OCI-LY1 (cell line): ENCODE data around the gene DNAJC15.
"Not testable (repeated sequence)": the region's sequence is repeated elsewhere in the genome, so short reads cannot be mapped to it uniquely, and the experiment has no call there.

Experiments
- H2AFZ ChIP-seq: fragments of 200-600 bp; sonication (generic), shearing (Covaris generic); 2 replicates; pipeline ENCODE4 v1.6.0; 2014; ENCODE audit warnings: antibody characterized with exemption, mild to moderate bottlenecking, low read length
- H3F3A ChIP-seq: fragments of 200-600 bp; sonication (generic), shearing (Covaris generic); 2 replicates; pipeline ENCODE4 v1.6.0; 2014; ENCODE audit warnings: mild to moderate bottlenecking, antibody characterized with exemption, low read length, moderate library complexity; ENCODE audit not compliant: insufficient read depth
- H3K27ac ChIP-seq: fragments of 200-600 bp; sonication (generic); 2 replicates; pipeline ENCODE4 v1.5.1; 2014; ENCODE audit warnings: low read length, mixed run types, mild to moderate bottlenecking, low read depth; ENCODE audit not compliant: poor library complexity, severe bottlenecking
- H3K27me3 ChIP-seq: fragments of 200-600 bp; sonication (generic); 2 replicates; pipeline ENCODE4 v1.6.0; 2014; ENCODE audit warnings: antibody characterized with exemption, mild to moderate bottlenecking, low read length, moderate library complexity; ENCODE audit not compliant: insufficient read depth
- H3K36me3 ChIP-seq: fragments of 200-600 bp; sonication (generic); 2 replicates; pipeline ENCODE4 v1.6.1; 2014; ENCODE audit warnings: mild to moderate bottlenecking, antibody characterized with exemption, low read length, moderate library complexity, mixed read lengths; ENCODE audit not compliant: insufficient read depth
- H3K4me1 ChIP-seq: fragments of 200-600 bp; sonication (generic); 2 replicates; pipeline ENCODE4 v1.5.1; 2014; ENCODE audit warnings: mild to moderate bottlenecking, low read length, moderate library complexity; ENCODE audit not compliant: insufficient read depth, severe bottlenecking
- H3K4me2 ChIP-seq: fragments of 200-600 bp; sonication (generic), shearing (Covaris generic); 2 replicates; pipeline ENCODE4 v1.6.1; 2014; ENCODE audit warnings: low read length
- H3K4me3 ChIP-seq: fragments of 200-600 bp; sonication (generic); 2 replicates; pipeline ENCODE4 v1.5.1; 2014; ENCODE audit warnings: low read length, low read depth, mild to moderate bottlenecking, mixed read lengths; ENCODE audit not compliant: poor library complexity, severe bottlenecking
- H3K79me2 ChIP-seq: fragments of 200-600 bp; shearing (Covaris generic); 2 replicates; pipeline ENCODE4 v1.6.1; 2016; ENCODE audit warnings: mixed run types, low read length, mixed read lengths; ENCODE audit not compliant: insufficient read depth
- H3K9ac ChIP-seq: fragments of 200-600 bp; sonication (generic), shearing (Covaris generic); 2 replicates; pipeline ENCODE4 v1.6.1; 2014; ENCODE audit warnings: mild to moderate bottlenecking, low read length, mixed read lengths
- H3K9me2 ChIP-seq: fragments of 200-600 bp; sonication (generic), shearing (Covaris generic); 2 replicates; pipeline ENCODE4 v1.6.1; 2014; ENCODE audit warnings: low read depth, mild to moderate bottlenecking, low read length, mixed read lengths
- H3K9me3 ChIP-seq: fragments of 200-600 bp; shearing (Covaris generic); 2 replicates; pipeline ENCODE4 v1.6.1; 2014; ENCODE audit warnings: low read length, mixed read lengths
- H4K20me1 ChIP-seq: fragments of 200-600 bp; sonication (generic), shearing (Covaris generic); 2 replicates; pipeline ENCODE4 v1.6.0; 2016; ENCODE audit warnings: mild to moderate bottlenecking, low read length; ENCODE audit not compliant: insufficient read depth
- EZH2 ChIP-seq: fragments of 200-600 bp; sonication (generic), shearing (Covaris generic); IDR thresholded peaks from 2 replicates; pipeline ENCODE4 v1.8.0; 2017; ENCODE audit warnings: borderline replicate concordance, mixed run types, mild to moderate bottlenecking, antibody characterized with exemption, low read length, moderate library complexity, mixed read lengths
- TF ChIP-seq, protein P1 (sequence below): fragments of 200-600 bp; sonication (generic), shearing (Covaris generic); IDR thresholded peaks from 2 replicates; pipeline ENCODE4 v1.5.1; 2017; ENCODE audit warnings: mild to moderate bottlenecking, antibody characterized with exemption, low read length, moderate library complexity, mixed read lengths

Gene DNAJC15

DNA sequence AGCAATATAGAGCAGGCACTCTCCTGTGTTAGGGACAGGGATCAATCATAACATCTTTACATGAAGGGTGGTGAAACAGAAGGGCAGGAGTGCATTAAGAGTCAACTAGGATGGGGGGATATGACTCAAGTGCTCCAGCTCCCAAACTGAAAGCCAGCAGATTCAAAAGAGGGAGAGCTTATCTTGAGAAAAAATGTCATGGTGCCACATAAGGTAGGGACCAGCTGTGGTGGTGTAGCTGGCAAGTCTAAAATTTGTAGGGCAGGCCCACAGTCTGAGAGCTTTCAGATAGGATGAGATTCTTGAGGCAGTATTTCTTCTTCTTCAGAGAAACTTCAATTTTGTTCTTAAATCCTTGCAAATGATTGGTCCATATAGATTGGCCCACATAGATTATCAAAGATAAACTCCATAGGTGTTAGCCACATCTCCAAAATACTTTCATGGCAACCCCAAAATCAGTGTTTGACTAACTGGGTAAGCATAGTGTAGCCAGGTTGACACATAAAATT is 19.1 kb downstream of the DNAJC15 start:
- Histone ChIP-seq H3K4me3 (no peak overlapping the region), H3K4me1 (peaks cover 79% of the 10 kb centered on the region), H3K36me3 (no peaks in the 10 kb centered on the region; the same call in 1 of the 2 replicates), H3K27me3 (no peaks in the 10 kb centered on the region), H3F3A (no peaks in the 10 kb centered on the region), H4K20me1 (no peaks in the 10 kb centered on the region), H3K9me2 (no peaks in the 10 kb centered on the region), H3K9ac (no peak overlapping the region), H3K9me3 (no peaks in the 10 kb centered on the region), H3K4me2 (no peak overlapping the region), H3K79me2 (peaks cover 24% of the 10 kb centered on the region), H2AFZ (no peak overlapping the region), H3K27ac (peak overlapping the region; percentile 49)
- TF ChIP-seq, protein P1, sequence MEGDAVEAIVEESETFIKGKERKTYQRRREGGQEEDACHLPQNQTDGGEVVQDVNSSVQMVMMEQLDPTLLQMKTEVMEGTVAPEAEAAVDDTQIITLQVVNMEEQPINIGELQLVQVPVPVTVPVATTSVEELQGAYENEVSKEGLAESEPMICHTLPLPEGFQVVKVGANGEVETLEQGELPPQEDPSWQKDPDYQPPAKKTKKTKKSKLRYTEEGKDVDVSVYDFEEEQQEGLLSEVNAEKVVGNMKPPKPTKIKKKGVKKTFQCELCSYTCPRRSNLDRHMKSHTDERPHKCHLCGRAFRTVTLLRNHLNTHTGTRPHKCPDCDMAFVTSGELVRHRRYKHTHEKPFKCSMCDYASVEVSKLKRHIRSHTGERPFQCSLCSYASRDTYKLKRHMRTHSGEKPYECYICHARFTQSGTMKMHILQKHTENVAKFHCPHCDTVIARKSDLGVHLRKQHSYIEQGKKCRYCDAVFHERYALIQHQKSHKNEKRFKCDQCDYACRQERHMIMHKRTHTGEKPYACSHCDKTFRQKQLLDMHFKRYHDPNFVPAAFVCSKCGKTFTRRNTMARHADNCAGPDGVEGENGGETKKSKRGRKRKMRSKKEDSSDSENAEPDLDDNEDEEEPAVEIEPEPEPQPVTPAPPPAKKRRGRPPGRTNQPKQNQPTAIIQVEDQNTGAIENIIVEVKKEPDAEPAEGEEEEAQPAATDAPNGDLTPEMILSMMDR, result no peak
- TF ChIP-seq EZH2, result no peak

DNA sequence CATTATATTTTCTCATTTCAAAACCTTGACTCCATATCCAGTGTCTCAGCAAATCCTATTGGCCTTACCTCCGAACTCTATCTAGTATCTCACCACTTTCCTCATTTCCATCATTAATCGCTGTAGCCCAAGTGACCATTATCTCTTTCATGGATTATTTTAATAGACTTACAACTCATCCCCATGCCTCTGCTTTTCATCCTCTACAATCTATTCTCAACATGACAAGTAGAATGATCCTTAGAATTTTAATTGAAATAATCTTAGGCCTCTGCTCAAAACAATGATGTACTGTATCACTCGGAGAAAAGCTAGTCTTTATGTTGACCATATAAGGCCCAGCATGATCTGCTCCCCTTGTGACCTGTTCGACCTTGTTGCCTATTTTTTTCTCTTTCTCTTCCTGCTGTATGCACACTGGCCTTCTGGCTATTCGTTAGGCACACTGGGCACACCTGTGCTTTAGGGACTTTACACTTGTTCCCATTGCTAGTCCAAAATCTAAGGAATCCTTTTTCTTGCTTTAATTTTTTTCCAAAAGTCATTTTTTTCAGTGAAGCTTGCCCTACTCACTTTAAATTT is 21.4 kb downstream of the DNAJC15 start:
- Histone ChIP-seq H3K9me2 (no peaks in the 10 kb centered on the region), H3K36me3 (no peaks in the 10 kb centered on the region; the same call in 1 of the 2 replicates), H4K20me1 (no peaks in the 10 kb centered on the region), H3K4me3 (peak overlapping the region; percentile 41), H3K79me2 (peaks cover 39% of the 10 kb centered on the region), H3K27ac (peak overlapping the region; percentile 96), H3K9me3 (no peaks in the 10 kb centered on the region), H3K9ac (peak overlapping the region; percentile 53), H2AFZ (no peak overlapping the region), H3K27me3 (no peaks in the 10 kb centered on the region), H3K4me1 (peaks cover 83% of the 10 kb centered on the region), H3F3A (no peaks in the 10 kb centered on the region), H3K4me2 (peak overlapping the region; percentile 78)
- TF ChIP-seq, protein P1, result no peak
- TF ChIP-seq EZH2, result no peak

DNA sequence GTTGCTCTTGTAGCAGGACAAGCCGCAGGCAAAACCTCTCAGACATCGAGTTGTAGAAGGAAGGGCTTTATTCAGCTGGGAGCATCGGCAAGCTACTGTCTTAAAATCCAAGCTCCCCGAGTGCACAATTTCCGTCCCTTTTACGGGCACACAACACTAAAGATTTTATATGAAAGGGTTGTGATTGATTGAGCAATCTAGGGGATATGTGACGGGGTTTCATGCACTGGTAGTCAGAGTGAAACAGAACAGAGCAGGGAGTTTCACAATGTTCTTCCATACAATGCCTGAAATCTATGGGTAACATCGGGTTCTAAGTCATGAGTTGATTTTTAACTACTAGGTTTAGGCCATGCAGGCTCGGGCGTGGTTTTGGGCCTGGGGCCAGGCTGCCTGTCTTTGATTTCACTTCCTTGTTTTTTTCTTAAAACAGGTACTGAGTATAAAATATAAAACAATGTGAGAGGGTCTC is 22.0 kb downstream of the DNAJC15 start:
- H3K9me3 ChIP-seq, H2AFZ ChIP-seq, H3K9me2 ChIP-seq, H4K20me1 ChIP-seq, H3K36me3 ChIP-seq, H3K27me3 ChIP-seq, H3F3A ChIP-seq: not testable (repeated sequence)
- Histone ChIP-seq H3K9ac (peak overlapping the region; percentile 53), H3K4me2 (peak overlapping the region; percentile 78), H3K79me2 (peaks cover 42% of the 10 kb centered on the region), H3K27ac (peak overlapping the region; percentile 96), H3K4me3 (peak overlapping the region; percentile 41), H3K4me1 (peaks cover 83% of the 10 kb centered on the region)

DNA sequence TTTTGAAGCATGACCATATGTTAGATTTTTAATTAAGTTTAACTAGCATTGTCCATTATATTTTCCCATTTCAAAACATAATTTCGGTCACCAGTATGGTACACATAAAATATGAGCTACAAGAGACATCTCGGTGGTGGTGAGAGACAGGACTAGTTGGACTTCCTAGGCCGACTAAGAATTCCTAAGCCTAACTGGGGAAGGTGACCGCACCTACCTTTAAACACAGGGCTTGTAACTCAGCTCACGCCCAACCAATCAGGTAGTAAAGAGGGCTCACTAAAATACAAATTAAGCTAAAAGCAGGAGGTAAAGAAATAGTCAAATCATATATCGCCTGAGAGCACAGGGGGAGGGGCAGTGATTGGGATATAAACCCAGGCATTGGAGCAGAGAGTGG is 22.9 kb downstream of the DNAJC15 start:
- Histone ChIP-seq H3K4me1 (peaks cover 75% of the 10 kb centered on the region), H3K9me2 (no peaks in the 10 kb centered on the region), H2AFZ (no peak overlapping the region), H3K27ac (peak overlapping the region; percentile 96), H3K9ac (no peak overlapping the region), H3F3A (no peaks in the 10 kb centered on the region), H3K4me3 (no peak overlapping the region), H4K20me1 (no peaks in the 10 kb centered on the region), H3K27me3 (no peaks in the 10 kb centered on the region), H3K79me2 (peaks cover 45% of the 10 kb centered on the region), H3K9me3 (no peaks in the 10 kb centered on the region), H3K36me3 (no peaks in the 10 kb centered on the region; the same call in 1 of the 2 replicates), H3K4me2 (no peak overlapping the region)
- TF ChIP-seq, protein P1, result no peak
- no peak for TF ChIP-seq EZH2
